H1 (cell line): ENCODE data around the gene EVX2. TPM values are rescaled to one million over a fixed set of nuclear protein-coding genes. Genes with fewer than 3 reads are reported as not detected.

Experiments used
- CBX5 ChIP-seq: fragments of 300-800, 300-1000 bp; sonication (generic); IDR thresholded peaks from 2 replicates; pipeline ENCODE4 v1.7.1; 2016; ENCODE audit warnings: antibody characterized with exemption, low read length, low read depth
- CBX8 ChIP-seq: fragments of 300-800, 300-1000 bp; sonication (generic); IDR thresholded peaks from 2 replicates; pipeline ENCODE4 v1.7.1; 2016; ENCODE audit warnings: low read depth, low read length, borderline replicate concordance
- HDAC6 ChIP-seq: IDR thresholded peaks from one replicate; pipeline ENCODE4 v1.7.1; 2012; ENCODE audit warnings: low read depth, mild to moderate bottlenecking, inconsistent platforms, low read length, moderate library complexity
- JUND ChIP-seq: IDR thresholded peaks from 2 replicates; pipeline ENCODE4 v1.6.1; 2011; ENCODE audit warnings: mild to moderate bottlenecking, improper control_type of control experiment, low read length
- KDM4A ChIP-seq: IDR thresholded peaks from one replicate; pipeline ENCODE4 v1.7.1; 2012; ENCODE audit warnings: low read depth, mild to moderate bottlenecking, moderate library complexity, low read length, inconsistent platforms; ENCODE audit not compliant: severe bottlenecking
- SAP30 ChIP-seq: fragments of 300-600 bp; sonication (generic); IDR thresholded peaks from 2 replicates; pipeline ENCODE4 v1.7.1; 2012; ENCODE audit warnings: low read length, moderate library complexity, mild to moderate bottlenecking, inconsistent platforms; ENCODE audit not compliant: insufficient read depth, insufficient replicate concordance
- polyA plus RNA-seq, 7 experiments: library from polyadenylated mRNA; depleted of rRNA in 3 of 7; stranded (reverse) in 5 of 7; unstranded in 2 of 7; fragments of >200 nt in 5 of 7; fragments of 200-250 nt in 2 of 7; gene quantifications; 1 replicate in 5 of 7; 2 replicates in 1 of 7; 4 replicates in 1 of 7; pipeline versions ENCODE4 v1.2.1 to v1.2.3, GENCODE V29; 2011 to 2013; ENCODE audit warnings: missing spikeins in 2 of 7, mixed read lengths in 2 of 7
- total RNA-seq: library from RNA; stranded (reverse); fragmentation: NEBNext Ultra II Directional; extraction: Animal tissue kit (Norgen Biotek cat#: 25700); gene quantifications from 2 replicates; pipeline ENCODE4 v1.2.1, GENCODE V29; 2021
- TF ChIP-seq, protein P1 (sequence below): fragments of 300-600 bp; sonication (generic); IDR thresholded peaks from 2 replicates; pipeline ENCODE4 v1.7.1; 2012; ENCODE audit warnings: low read length, moderate library complexity, mild to moderate bottlenecking, inconsistent platforms; ENCODE audit not compliant: insufficient replicate concordance

The EVX2 gene
- total and polyA plus RNA-seq, 2 of the 8 experiments (the other 6 are each of a cell fraction or from before 2014, with no cell fraction given), result not detected

GRCh38 chr2:176096986-176097819, 13.4 kb upstream of the EVX2 start (continued):
- TF ChIP-seq, protein P1, sequence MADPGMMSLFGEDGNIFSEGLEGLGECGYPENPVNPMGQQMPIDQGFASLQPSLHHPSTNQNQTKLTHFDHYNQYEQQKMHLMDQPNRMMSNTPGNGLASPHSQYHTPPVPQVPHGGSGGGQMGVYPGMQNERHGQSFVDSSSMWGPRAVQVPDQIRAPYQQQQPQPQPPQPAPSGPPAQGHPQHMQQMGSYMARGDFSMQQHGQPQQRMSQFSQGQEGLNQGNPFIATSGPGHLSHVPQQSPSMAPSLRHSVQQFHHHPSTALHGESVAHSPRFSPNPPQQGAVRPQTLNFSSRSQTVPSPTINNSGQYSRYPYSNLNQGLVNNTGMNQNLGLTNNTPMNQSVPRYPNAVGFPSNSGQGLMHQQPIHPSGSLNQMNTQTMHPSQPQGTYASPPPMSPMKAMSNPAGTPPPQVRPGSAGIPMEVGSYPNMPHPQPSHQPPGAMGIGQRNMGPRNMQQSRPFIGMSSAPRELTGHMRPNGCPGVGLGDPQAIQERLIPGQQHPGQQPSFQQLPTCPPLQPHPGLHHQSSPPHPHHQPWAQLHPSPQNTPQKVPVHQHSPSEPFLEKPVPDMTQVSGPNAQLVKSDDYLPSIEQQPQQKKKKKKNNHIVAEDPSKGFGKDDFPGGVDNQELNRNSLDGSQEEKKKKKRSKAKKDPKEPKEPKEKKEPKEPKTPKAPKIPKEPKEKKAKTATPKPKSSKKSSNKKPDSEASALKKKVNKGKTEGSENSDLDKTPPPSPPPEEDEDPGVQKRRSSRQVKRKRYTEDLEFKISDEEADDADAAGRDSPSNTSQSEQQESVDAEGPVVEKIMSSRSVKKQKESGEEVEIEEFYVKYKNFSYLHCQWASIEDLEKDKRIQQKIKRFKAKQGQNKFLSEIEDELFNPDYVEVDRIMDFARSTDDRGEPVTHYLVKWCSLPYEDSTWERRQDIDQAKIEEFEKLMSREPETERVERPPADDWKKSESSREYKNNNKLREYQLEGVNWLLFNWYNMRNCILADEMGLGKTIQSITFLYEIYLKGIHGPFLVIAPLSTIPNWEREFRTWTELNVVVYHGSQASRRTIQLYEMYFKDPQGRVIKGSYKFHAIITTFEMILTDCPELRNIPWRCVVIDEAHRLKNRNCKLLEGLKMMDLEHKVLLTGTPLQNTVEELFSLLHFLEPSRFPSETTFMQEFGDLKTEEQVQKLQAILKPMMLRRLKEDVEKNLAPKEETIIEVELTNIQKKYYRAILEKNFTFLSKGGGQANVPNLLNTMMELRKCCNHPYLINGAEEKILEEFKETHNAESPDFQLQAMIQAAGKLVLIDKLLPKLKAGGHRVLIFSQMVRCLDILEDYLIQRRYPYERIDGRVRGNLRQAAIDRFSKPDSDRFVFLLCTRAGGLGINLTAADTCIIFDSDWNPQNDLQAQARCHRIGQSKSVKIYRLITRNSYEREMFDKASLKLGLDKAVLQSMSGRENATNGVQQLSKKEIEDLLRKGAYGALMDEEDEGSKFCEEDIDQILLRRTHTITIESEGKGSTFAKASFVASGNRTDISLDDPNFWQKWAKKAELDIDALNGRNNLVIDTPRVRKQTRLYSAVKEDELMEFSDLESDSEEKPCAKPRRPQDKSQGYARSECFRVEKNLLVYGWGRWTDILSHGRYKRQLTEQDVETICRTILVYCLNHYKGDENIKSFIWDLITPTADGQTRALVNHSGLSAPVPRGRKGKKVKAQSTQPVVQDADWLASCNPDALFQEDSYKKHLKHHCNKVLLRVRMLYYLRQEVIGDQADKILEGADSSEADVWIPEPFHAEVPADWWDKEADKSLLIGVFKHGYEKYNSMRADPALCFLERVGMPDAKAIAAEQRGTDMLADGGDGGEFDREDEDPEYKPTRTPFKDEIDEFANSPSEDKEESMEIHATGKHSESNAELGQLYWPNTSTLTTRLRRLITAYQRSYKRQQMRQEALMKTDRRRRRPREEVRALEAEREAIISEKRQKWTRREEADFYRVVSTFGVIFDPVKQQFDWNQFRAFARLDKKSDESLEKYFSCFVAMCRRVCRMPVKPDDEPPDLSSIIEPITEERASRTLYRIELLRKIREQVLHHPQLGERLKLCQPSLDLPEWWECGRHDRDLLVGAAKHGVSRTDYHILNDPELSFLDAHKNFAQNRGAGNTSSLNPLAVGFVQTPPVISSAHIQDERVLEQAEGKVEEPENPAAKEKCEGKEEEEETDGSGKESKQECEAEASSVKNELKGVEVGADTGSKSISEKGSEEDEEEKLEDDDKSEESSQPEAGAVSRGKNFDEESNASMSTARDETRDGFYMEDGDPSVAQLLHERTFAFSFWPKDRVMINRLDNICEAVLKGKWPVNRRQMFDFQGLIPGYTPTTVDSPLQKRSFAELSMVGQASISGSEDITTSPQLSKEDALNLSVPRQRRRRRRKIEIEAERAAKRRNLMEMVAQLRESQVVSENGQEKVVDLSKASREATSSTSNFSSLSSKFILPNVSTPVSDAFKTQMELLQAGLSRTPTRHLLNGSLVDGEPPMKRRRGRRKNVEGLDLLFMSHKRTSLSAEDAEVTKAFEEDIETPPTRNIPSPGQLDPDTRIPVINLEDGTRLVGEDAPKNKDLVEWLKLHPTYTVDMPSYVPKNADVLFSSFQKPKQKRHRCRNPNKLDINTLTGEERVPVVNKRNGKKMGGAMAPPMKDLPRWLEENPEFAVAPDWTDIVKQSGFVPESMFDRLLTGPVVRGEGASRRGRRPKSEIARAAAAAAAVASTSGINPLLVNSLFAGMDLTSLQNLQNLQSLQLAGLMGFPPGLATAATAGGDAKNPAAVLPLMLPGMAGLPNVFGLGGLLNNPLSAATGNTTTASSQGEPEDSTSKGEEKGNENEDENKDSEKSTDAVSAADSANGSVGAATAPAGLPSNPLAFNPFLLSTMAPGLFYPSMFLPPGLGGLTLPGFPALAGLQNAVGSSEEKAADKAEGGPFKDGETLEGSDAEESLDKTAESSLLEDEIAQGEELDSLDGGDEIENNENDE, result peak; percentile 56
- TF ChIP-seq HDAC6 (no peak), CBX8 (no peak), CBX5 (no peak), SAP30 (no peak), JUND (0 out of 2 replicates have a peak, but pooled peaks have one; percentile 5), KDM4A (peak; percentile 37)
